Stomach smooth muscle (tissue), 2 donors: ENCODE results near the gene CARS1.

Experiments
- H3K27ac ChIP-seq: one replicate; pipeline ENCODE4 v1.7.0; 2013; ENCODE audit warnings: mild to moderate bottlenecking, low read length, inconsistent platforms
- H3K27me3 ChIP-seq, 2 donors: one replicate each; pipeline ENCODE4 v1.7.0; 2013; ENCODE audit warnings: low read length in 2 of 2; ENCODE audit not compliant: insufficient read depth in 2 of 2, control insufficient read depth in 1 of 2
- H3K36me3 ChIP-seq, 2 donors: one replicate each; pipeline ENCODE4 v1.7.0; 2013; ENCODE audit warnings: low read length in 2 of 2; ENCODE audit not compliant: control insufficient read depth in 2 of 2, insufficient read depth in 2 of 2
- H3K4me1 ChIP-seq: one replicate; pipeline ENCODE4 v1.7.0; 2013; ENCODE audit warnings: low read length; ENCODE audit not compliant: control insufficient read depth, insufficient read depth
- H3K4me3 ChIP-seq, 2 donors: one replicate each; pipeline ENCODE4 v1.7.0; 2013; ENCODE audit warnings: low read length in 2 of 2
- H3K9ac ChIP-seq, 2 donors: one replicate each; pipeline ENCODE4 v1.7.0; 2013; ENCODE audit warnings: low read length in 2 of 2, mild to moderate bottlenecking in 1 of 2
- H3K9me3 ChIP-seq, 2 donors: one replicate each; pipeline ENCODE4 v1.7.0; 2013; ENCODE audit warnings: low read length in 2 of 2; ENCODE audit not compliant: control insufficient read depth in 2 of 2
- donor health status: healthy.
- donor health status: Pancreatic carcinoma.

The CARS1 gene

DNA sequence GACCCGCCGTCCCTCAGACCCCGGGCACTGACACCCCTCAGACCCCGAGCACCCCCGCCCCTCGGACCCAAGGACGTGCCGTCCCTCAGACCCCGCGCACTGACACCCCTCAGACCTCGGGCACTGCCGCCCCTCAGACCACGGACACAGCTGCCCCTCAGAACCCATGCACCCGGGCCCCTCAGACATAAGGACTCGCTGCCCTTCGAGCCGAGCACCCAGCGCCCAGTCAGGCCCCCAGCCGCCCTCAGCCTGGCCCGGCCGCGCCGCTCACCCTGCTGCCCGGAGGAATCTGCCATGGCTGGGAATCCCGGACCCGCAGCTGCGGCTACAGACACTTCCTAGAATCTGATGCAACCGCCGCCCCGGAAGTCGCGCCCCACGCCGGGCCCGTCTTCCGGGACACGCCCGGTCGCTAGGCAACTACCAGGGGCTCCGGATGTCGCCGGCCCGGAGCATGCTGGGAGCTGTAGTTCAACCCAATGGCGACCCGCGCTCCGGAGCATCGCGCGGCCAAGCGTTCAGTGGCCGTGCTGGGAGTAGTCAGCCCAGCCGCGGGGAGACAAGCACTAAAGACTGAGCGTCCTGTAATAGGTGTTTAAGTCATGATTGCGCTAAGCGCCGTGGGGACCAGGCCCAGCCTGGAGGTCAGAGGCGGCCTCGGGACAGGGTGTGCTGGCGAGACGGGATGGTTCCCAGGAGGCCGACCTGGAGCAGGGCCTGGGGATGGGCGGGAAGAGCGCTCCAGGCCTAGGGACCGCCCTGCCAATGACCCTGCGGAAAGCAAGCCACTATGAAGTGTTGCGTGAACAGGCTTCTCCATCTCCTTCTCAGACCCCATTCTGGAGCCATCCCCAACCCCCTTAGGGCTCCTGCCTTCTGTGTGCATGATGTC, at the start of gene CARS1:
Gene CARS1, minus strand, starts transcription at position 355 of the 895 bp plus-strand sequence. Its CDS starts 56 bp downstream, at position 299.
- H3K27ac ChIP-seq: peak within 1 kb of the TSS; percentile 75
- peaks cover 4 to 5% of the 10 kb centered on the region in 2 donors for H3K36me3 ChIP-seq
- H3K27me3 ChIP-seq: no peaks in the 10 kb centered on the region
- no peaks in the 10 kb centered on the region for H3K9me3 ChIP-seq
- H3K9ac ChIP-seq: peak within 1 kb of the TSS; percentile 76 to 90
- H3K4me1 ChIP-seq: peaks cover 25% of the 10 kb centered on the region
- peak within 1 kb of the TSS; percentile 87 to 88 for H3K4me3 ChIP-seq

DNA sequence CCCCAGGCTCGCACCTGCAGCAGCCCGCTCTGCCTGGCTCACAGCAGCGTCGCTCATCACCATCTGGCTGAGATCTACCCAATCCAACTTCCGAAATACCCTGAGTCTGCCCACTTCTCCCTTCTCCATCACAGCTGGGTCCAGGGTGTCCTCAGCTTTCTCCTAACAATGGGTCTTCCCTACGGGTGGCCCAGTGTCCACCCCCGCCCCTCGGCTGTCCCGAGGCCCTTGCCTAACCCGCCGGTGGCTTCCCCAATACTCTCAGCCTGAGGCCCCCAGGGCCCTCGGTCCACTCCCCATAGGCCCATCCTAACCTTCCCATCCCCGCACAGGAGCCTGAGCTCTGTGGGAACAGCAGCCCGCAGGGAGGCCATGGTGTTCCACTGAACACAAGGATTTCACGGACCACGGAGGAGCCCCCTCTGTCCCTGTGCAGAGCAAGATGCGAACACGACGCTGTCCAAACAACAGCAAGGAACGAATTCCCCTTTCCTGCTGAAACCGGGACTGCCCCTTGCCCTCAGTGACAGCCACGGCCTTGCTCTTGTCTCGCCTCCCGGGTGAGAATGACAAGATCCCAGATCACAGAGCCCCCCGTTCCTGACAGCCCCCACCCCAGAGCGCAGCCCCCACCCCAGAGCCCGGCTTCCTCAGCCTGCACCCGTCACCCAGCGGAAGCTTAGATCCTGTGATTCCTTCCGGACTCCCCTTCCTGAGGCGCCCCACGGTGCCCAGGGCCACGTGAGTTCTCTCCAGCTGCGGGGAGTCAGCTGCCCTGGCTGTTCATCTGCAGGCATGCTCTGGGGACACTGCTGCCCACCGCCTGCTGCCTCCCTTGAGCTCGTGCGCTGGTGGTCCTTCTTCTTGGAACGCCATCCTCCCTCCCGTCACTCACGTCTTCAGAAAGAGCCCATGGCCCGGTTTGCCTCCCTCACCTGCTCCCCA, 48.8 kb upstream of the CARS1 start:
- no peaks in the 10 kb centered on the region for H3K27me3 ChIP-seq
- H3K27ac ChIP-seq: no peak overlapping the region
- H3K36me3 ChIP-seq: peaks cover 16 to 21% of the 10 kb centered on the region in 2 donors
- H3K9ac ChIP-seq: no peak overlapping the region
- no peak overlapping the region for H3K4me3 ChIP-seq
- H3K9me3 ChIP-seq: no peaks in the 10 kb centered on the region
- no peaks in the 10 kb centered on the region for H3K4me1 ChIP-seq

DNA sequence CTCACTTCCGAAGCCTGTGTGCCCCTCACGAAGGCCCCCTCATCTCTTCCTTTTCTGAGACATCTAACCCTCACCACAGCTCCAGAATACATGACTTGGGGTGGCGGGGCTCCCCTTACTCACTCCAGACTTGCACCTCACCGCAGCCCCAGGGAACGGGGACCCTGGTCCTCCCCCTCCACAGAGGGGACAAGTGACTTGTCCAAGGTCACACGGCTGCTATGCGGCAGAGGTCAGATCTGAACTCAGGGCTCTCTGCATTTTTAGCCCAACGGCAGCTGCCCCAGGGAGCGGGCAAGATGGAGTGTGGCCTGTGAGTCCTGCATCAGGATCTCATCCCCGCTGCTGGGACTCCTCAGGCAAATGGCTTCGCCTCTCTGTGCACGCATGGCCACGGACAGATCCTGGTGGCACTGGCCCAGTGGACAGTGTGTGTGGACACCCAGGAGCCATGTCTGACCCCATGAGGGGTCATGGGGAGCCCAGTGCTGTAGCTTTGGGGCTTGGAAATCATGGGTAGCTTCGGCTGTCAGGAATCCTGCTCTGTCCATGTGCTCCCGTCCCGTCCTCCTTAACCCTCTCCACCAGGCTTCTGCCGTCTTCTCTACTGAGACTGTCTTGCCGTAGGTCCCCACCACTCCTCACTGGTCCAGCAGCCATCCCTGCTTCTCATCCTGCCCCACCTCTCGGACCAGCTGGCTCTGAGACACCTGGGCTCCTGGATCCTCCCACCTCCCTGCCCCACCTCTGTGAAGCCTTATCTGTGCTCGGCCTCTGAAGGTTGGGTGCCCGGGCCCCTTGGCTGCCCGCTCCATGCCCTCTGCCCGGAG, 48.0 kb upstream of the CARS1 start:
- no peak overlapping the region for H3K27ac ChIP-seq
- no peaks in the 10 kb centered on the region for H3K27me3 ChIP-seq
- no peak overlapping the region for H3K9ac ChIP-seq
- peaks cover 4% of the 10 kb centered on the region for H3K4me1 ChIP-seq
- no peaks in the 10 kb centered on the region for H3K9me3 ChIP-seq
- H3K4me3 ChIP-seq: no peak overlapping the region
- peaks cover 16 to 23% of the 10 kb centered on the region in 2 donors for H3K36me3 ChIP-seq

DNA sequence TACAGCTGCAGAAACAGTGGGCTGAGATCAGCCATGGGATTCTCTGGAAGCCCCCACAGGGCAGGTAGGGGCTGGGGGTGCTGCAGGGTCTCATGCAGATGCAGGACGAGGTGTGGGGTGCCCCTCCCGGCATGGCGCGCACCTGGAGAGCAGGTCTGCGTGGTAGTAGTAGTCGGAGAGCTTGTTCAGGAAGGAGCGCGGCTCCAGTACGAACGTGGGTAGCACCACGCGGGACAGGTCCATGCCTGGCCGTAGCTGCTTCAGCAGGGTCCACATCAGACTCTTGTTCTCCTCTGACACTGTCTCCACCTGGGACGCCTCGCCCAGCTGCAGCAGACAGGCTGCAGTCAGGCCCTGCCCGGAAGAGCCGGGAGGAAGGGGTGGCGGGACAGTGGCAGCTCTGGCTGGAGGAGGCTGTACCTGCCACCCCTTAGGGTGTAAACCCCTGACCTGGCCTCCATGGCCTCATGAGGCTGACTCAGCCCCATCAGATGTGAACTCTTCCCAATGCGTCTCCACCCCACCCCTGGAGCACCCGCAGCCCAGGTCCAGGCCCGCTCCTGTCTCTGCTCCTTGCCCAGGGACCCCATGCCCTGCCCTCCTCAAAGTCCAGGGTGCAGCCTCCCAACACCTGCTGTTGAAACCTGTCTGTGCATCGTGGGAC, 47.0 kb upstream of the CARS1 start:
- no peak overlapping the region for H3K27ac ChIP-seq
- H3K4me1 ChIP-seq: peaks cover 4% of the 10 kb centered on the region
- H3K4me3 ChIP-seq: no peak overlapping the region
- no peaks in the 10 kb centered on the region for H3K9me3 ChIP-seq
- peaks cover 19 to 31% of the 10 kb centered on the region in 2 donors for H3K36me3 ChIP-seq
- H3K27me3 ChIP-seq: no peaks in the 10 kb centered on the region
- H3K9ac ChIP-seq: no peak overlapping the region

DNA sequence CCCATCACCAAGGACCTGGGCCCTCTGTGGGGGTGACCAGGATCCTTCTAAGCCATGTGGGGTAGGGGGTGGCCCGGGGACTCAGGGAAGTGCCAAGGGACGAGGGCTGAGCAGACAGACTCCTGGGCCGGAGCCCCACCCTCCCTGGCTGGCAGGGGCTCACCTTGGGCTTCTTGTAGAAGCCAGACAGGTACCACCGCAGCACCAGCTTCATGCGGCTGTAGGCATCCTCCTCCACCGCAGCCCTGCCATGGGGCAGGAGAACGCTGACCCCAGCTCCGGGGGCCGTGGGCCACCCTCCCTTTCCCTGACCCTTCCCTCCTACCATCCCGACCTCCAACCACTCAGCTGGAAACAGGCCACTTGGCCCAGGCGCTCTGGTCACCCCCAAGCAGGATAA, 45.9 kb upstream of the CARS1 start:
- Histone ChIP-seq H3K9ac (no peak overlapping the region), H3K36me3 (peaks cover 22 to 35% of the 10 kb centered on the region in 2 donors), H3K27ac (no peak overlapping the region), H3K9me3 (no peaks in the 10 kb centered on the region), H3K27me3 (no peaks in the 10 kb centered on the region), H3K4me3 (no peak overlapping the region), H3K4me1 (peaks cover 4% of the 10 kb centered on the region)

DNA sequence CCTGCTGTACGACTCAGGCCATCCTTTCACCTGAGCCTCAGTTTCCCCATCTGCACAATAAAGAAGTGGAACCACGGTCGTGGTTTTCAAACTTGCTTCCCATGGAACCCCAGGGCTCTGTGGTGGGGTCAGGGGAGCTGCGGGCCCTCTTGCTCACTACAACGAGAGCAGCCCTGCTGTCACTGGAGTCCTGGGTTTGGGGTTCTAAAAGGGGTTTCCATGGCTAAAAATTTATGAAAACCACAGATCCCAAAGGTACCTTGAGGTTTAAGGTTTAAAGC, 45.4 kb upstream of the CARS1 start:
- Histone ChIP-seq H3K36me3 (peaks cover 22 to 35% of the 10 kb centered on the region in 2 donors), H3K9me3 (no peaks in the 10 kb centered on the region), H3K4me3 (no peak overlapping the region), H3K27ac (no peak overlapping the region), H3K27me3 (no peaks in the 10 kb centered on the region), H3K9ac (no peak overlapping the region), H3K4me1 (peaks cover 4% of the 10 kb centered on the region)

DNA sequence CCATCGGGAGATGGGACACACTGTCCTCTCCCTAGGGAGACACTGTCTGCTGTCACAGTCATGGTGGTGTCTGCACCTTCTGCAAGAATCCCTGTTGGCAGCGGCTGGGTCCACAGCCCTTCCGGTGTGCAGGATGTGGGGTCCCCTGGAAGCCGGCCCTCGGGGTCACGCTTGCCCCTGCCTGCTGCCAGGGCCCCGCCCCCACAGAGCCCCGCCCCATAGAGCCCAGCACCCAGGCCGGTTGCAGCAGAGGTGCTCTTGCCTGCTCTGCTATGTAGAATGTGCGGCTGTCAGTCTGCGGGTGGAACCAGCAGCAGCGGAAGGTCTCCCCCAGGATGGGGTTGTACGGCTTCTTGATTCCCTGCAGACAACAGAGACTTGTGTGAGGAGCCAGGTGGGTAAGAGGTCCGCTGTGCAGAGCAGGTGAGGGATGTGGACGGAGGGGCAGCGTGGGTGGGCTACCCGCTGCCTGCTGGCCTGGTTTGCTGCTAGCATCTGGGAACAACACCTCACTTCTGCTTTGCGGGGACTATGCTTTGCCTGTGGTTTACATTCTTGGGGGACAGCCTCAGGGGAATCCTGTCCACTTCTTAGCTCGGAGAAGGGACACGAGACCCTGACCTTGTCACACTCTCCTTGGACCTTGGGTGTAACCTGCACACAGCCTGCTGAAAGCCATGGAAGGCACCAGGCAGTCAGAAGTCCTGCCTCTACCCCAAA, 44.9 kb upstream of the CARS1 start:
- no peak overlapping the region for H3K9ac ChIP-seq
- H3K9me3 ChIP-seq: no peaks in the 10 kb centered on the region
- H3K27me3 ChIP-seq: no peaks in the 10 kb centered on the region
- H3K4me3 ChIP-seq: no peak overlapping the region
- H3K4me1 ChIP-seq: peaks cover 4% of the 10 kb centered on the region
- H3K36me3 ChIP-seq: peaks cover 22 to 35% of the 10 kb centered on the region in 2 donors
- no peak overlapping the region for H3K27ac ChIP-seq

DNA sequence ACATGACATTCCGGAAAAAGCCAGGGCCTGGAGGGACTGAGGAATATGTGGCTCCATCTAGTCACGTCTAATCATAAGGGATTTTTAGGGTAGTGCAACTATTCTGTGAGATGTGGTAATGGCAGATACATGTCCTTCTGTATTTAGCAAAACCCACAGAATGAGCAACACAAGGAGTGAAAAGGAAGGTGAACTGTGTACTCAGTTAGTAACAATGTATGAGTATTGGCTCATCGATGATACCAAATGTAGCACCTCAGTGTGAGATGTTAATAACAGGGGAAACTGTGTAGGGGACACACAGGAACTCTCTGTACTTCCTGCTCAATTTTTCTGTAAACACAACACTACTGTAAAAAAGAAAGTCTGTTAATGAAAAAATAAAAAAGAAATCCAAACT, 42.0 kb upstream of the CARS1 start:
- H3K36me3 ChIP-seq: peaks cover 11 to 33% of the 10 kb centered on the region in 2 donors

DNA sequence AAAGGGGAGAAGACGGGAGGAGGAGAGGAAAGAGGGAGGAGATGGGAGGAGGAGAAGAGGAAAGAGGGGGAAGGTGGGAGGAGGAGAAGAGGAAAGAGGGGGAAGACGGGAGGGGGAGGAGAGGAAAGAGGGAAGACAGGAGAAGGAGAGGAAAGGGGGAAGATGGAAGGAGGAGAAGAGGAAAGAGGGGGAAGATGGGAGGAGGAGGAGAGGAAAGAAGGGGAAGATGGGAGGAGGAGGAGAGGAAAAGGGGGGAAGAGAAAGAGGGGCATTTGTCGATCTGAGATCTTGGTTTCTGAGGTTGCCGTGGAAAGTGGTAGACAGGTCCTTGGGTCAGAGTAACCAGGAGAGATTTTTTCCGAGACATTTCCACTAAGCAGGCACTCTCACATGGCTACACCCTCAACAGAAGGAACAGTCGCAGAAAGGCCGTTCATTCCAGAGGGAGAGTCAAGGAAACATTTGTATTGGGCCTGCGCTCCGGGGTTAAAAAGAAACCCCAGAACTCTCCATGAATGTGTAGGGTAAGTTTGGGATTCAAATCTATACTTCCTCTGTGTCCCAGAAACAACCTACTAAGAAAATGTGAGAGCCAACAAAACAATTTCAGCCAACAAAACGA, 39.8 kb upstream of the CARS1 start:
- Histone ChIP-seq H3K27ac (no peak overlapping the region), H3K9ac (no peak overlapping the region), H3K27me3 (no peaks in the 10 kb centered on the region), H3K36me3 (peaks cover 11 to 31% of the 10 kb centered on the region in 2 donors), H3K4me3 (no peak overlapping the region), H3K9me3 (no peaks in the 10 kb centered on the region), H3K4me1 (peaks cover 4% of the 10 kb centered on the region)

More for the DNA sequence above, 42.0 kb upstream of the CARS1 start:
- no peak overlapping the region for H3K27ac ChIP-seq
- no peak overlapping the region for H3K9ac ChIP-seq
- H3K4me3 ChIP-seq: no peak overlapping the region
- no peaks in the 10 kb centered on the region for H3K9me3 ChIP-seq
- H3K27me3 ChIP-seq: no peaks in the 10 kb centered on the region
- peaks cover 4% of the 10 kb centered on the region for H3K4me1 ChIP-seq
